Measurements from ENCODE around the gene SLAMF9.

The SLAMF9 gene

GRCh38 chr1:159991513-159991912 lies 37.5 kb upstream of the SLAMF9 start:
- H3K4me3 ChIP-seq (ENCODE audit: low read depth, low read length), result no peak overlapping the region
- TF ChIP-seq, protein P1, sequence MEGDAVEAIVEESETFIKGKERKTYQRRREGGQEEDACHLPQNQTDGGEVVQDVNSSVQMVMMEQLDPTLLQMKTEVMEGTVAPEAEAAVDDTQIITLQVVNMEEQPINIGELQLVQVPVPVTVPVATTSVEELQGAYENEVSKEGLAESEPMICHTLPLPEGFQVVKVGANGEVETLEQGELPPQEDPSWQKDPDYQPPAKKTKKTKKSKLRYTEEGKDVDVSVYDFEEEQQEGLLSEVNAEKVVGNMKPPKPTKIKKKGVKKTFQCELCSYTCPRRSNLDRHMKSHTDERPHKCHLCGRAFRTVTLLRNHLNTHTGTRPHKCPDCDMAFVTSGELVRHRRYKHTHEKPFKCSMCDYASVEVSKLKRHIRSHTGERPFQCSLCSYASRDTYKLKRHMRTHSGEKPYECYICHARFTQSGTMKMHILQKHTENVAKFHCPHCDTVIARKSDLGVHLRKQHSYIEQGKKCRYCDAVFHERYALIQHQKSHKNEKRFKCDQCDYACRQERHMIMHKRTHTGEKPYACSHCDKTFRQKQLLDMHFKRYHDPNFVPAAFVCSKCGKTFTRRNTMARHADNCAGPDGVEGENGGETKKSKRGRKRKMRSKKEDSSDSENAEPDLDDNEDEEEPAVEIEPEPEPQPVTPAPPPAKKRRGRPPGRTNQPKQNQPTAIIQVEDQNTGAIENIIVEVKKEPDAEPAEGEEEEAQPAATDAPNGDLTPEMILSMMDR (IDR thresholded peaks at IDR 0.05; ENCODE audit: borderline replicate concordance, insufficient read depth, low read depth, low read length), result no peak

DNA sequence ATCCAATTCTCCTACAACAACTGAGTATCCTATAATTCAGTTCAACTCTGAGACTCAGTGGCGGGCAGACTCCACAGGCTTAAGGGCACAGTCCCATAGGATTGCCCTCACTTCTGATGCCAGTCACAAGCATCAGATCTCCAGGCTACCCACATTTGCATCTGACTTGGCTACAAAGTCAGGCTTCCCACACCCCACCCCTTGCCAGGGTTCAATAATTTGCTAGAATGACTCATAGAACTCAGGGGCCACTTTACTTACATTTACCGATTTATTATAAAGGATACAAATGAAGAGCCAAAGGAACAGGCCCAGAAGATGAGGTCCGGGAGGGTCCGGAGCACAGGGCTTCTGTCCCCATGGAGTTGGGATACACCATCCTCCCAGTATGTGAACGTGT lies 36.0 kb upstream of the SLAMF9 start:
- TF ChIP-seq, protein P1 (IDR thresholded peaks at IDR 0.05; ENCODE audit: borderline replicate concordance, insufficient read depth, low read depth, low read length), result no peak
- H3K4me3 ChIP-seq (ENCODE audit: low read depth, low read length), result no peak overlapping the region

GRCh38 chr1:159989581-159989980 lies 35.5 kb upstream of the SLAMF9 start:
- TF ChIP-seq, protein P1 (IDR thresholded peaks at IDR 0.05; ENCODE audit: borderline replicate concordance, insufficient read depth, low read depth, low read length), result no peak
- no peak overlapping the region for H3K4me3 ChIP-seq (ENCODE audit: low read depth, low read length)

- no peak overlapping the region for H3K4me3 ChIP-seq (ENCODE audit: low read depth, low read length)
- TF ChIP-seq, protein P1 (IDR thresholded peaks at IDR 0.05; ENCODE audit: borderline replicate concordance, insufficient read depth, low read depth, low read length), result no peak
Measured at GRCh38 chr1:159988006-159988405, 34.0 kb upstream of the SLAMF9 start.

DNA sequence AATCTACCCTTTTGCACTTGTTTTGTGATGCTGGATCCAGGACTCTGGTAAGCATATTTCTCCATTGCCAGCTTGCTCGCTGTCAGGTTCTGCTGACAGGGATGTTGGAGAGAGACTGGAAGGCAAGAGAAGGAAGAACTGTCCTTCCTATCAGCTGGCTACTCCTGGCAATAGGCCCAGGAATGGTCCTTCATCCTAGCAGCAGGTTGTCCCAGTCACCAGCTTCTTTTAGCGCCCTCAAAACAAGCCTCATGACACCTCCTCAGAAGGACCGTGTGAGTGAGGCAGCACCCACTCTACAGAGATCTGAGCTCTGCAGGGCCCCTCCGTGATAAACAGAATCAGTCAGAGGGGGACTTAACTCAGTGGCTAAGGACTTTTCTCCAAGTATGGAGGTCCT lies 33.1 kb upstream of the SLAMF9 start:
- TF ChIP-seq, protein P1 (IDR thresholded peaks at IDR 0.05; ENCODE audit: borderline replicate concordance, insufficient read depth, low read depth, low read length), result no peak
- H3K4me3 ChIP-seq (ENCODE audit: low read depth, low read length), result no peak overlapping the region

DNA sequence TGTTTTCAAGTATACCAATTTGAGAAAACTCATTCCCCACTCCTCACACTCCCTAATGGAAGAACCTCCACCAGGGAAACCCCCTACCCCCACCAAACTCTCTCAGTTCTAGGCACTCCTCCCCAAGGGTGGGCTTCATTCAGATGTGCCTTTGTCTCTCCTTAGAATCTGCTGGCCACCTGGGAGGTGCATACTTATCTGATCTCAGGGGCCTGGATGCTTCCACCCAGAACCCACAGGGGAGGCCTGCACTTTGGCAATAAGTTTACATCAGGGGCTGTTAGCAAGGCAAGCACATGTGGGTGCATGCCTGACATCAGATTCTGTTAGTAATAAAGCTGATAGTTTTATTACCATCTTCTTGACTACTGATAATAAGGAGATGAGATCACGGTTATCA lies 32.5 kb upstream of the SLAMF9 start:
- TF ChIP-seq, protein P1 (IDR thresholded peaks at IDR 0.05; ENCODE audit: borderline replicate concordance, insufficient read depth, low read depth, low read length), result no peak
- H3K4me3 ChIP-seq (ENCODE audit: low read depth, low read length), result no peak overlapping the region

GRCh38 chr1:159986093-159986492 lies 32.1 kb upstream of the SLAMF9 start:
- no peak overlapping the region for H3K4me3 ChIP-seq (ENCODE audit: low read depth, low read length)
- TF ChIP-seq, protein P1 (IDR thresholded peaks at IDR 0.05; ENCODE audit: borderline replicate concordance, insufficient read depth, low read depth, low read length), result no peak
